Measurements from ENCODE around the gene SOCS7. TPM values are rescaled to one million over a fixed set of nuclear protein-coding genes. Genes with fewer than 3 reads are reported as not detected.

The SOCS7 gene
- total RNA-seq, 1 donor from 2014 or later: 35.3 TPM

DNA sequence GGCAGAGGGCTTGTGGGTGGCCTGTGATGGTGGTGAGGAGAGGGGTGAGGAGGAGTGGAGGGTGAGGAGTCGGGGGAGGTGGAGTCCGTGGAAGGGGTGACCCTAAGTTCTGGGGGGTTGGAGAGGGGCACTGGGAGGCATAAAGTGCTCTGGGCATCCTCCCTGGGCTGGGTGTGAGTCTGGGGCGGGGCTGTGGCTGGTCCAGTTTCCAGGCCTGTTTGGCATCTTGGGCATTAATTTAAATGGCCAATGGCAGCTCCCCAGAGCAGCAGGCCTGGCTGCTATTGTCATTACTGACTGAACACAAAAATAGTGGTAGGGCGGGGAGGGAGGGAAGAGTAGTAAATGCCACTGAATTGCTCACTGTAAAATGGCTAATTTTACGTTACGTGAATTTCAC, 68.9 kb downstream of the SOCS7 start:
- TF ChIP-seq, protein P1, sequence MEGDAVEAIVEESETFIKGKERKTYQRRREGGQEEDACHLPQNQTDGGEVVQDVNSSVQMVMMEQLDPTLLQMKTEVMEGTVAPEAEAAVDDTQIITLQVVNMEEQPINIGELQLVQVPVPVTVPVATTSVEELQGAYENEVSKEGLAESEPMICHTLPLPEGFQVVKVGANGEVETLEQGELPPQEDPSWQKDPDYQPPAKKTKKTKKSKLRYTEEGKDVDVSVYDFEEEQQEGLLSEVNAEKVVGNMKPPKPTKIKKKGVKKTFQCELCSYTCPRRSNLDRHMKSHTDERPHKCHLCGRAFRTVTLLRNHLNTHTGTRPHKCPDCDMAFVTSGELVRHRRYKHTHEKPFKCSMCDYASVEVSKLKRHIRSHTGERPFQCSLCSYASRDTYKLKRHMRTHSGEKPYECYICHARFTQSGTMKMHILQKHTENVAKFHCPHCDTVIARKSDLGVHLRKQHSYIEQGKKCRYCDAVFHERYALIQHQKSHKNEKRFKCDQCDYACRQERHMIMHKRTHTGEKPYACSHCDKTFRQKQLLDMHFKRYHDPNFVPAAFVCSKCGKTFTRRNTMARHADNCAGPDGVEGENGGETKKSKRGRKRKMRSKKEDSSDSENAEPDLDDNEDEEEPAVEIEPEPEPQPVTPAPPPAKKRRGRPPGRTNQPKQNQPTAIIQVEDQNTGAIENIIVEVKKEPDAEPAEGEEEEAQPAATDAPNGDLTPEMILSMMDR (conservative IDR thresholded peaks at IDR 0.05): no peak
- H3K27me3 Mint-ChIP-seq (ENCODE audit: low read depth): peaks cover 72% of the 10 kb centered on the region
- H3K4me1 Mint-ChIP-seq: peaks cover 43% of the 10 kb centered on the region
- H3K9me3 Mint-ChIP-seq: no peaks in the 10 kb centered on the region
- H3K27ac Mint-ChIP-seq (ENCODE audit: unreplicated experiment): no peak overlapping the region
- no peaks in the 10 kb centered on the region for H3K36me3 Mint-ChIP-seq (ENCODE audit: low read depth)
- no peak overlapping the region for H3K4me3 Mint-ChIP-seq
- no peak for DNase-seq (ENCODE audit: low read depth, low spot score)

DNA sequence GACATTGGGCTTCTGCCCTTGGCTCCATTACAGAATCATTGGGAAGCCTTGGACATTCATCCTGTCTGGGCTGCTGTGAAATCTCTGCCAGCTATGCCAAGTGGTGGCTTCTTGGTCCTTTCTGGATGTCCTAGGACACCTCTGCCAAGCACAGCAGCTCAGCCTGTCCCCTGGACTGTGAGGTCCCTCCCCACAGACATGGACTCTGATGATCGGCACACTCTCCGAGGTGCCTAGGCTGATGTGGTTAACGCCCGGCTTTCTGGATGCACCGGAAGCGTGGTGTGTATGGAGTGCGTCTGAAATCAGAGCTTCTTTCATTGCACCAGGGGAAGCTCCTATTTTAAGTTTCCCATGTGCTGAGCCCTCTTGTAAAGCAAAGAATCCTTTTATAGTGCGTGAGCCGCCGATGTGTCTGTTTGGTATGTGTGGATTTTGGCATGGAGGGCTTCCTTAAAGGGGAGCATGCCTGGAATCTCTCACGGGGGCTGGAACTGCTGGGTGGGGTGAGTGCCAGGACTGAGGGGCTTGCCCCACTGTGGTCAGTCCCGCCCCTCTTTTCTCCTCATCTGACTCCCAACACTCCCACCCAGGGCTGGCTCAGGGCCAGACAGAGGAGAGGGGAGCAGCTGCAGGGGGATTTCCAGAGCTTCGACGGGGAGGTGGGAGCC, 69.7 kb downstream of the SOCS7 start:
- peak overlapping the region; percentile 64 for H3K4me3 Mint-ChIP-seq
- DNase-seq (ENCODE audit: low read depth, low spot score): no peak
- no peak overlapping the region for H3K27ac Mint-ChIP-seq (ENCODE audit: unreplicated experiment)
- H3K9me3 Mint-ChIP-seq: no peaks in the 10 kb centered on the region
- H3K4me1 Mint-ChIP-seq: peaks cover 47% of the 10 kb centered on the region
- no peaks in the 10 kb centered on the region for H3K36me3 Mint-ChIP-seq (ENCODE audit: low read depth)
- TF ChIP-seq, protein P1 (conservative IDR thresholded peaks at IDR 0.05): no peak
- H3K27me3 Mint-ChIP-seq (ENCODE audit: low read depth): peaks cover 72% of the 10 kb centered on the region

DNA sequence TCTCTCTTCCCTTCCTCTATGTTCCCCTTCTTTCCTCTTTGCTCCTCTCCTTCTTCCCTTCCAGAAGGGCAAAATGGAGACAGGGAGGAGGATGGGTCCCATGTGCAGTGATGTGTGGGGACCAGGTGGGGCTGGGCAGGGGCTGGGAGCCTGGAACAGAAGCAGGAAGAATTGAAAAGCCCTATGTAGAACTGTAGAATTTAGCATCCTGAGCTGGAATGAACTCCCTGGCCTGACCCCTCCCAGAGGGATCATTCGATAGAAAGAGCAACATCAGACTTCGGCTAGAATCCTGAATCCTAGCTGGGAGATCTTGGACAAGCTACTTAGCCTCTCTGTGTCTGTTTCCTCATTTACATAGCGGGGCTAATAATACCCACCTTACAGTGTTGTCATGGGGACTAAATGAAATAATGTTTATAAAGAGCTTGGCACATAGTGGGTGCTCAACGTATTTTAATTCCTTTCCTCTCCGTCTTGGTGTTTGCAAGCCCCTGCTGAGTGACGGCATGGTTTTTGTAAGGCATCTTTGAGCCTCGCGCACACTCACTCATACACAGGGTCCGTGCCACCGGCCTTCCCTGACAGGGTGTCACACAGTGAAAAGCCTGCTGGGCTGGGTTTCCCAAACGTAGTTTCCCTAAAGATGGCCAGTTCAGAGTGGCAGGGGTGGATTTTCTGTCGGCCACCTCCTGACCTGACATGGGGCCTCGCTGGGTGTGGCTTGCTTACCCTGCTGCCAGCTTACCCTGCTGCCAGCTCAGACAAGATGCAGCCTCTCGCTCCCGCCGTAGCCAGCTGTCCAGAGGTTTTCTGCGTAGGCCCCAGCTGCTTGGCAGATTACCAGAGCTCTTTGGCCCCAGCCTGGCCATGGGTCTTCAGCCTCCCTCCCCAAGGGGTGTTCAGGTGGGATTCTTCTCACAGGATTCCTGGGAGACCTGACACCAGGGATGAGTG, 70.5 kb downstream of the SOCS7 start:
- H3K9me3 Mint-ChIP-seq: no peaks in the 10 kb centered on the region

DNA sequence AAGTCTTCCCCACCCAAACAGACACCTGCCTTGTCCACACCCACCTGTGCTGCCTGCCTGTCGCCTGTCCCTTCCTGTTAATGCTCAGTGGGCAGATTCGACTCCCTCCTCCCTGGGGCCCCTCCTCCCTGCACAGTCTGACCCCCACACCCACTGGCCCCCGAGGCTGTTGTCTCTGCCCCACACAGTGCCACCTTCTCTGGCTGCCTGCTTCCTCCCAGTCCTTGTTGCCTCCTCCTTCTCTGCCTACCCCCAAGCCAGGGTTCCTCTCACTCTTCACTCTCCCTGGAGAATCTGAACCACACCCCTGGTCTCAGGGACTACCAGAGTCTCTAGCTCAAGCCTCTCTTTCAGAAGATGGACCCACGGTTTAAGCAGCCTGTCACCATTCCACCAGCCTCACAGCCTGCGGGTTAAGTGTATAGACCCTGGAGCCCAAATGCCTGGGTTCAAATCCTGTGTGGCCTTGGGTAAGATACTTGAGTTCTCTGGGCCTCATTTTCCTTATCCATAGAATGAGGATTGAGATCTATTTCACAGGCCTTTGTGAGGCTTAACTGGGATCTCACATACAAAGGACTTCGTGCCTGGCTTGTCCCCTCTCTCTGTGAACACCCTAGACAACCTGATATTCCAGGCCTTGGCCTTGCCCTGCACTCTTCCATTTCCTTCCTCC, 72.8 kb downstream of the SOCS7 start:
- H3K4me1 Mint-ChIP-seq: peaks cover 37% of the 10 kb centered on the region

More for the DNA sequence above, 70.5 kb downstream of the SOCS7 start:
- Mint-ChIP-seq H3K36me3 (ENCODE audit: low read depth) (no peaks in the 10 kb centered on the region), H3K4me1 (peaks cover 42% of the 10 kb centered on the region), H3K4me3 (peak overlapping the region; percentile 64), H3K27ac (ENCODE audit: unreplicated experiment) (no peak overlapping the region), H3K27me3 (ENCODE audit: low read depth) (peaks cover 68% of the 10 kb centered on the region)
- DNase-seq (ENCODE audit: low read depth, low spot score): no peak
- TF ChIP-seq, protein P1 (conservative IDR thresholded peaks at IDR 0.05): no peak

DNA sequence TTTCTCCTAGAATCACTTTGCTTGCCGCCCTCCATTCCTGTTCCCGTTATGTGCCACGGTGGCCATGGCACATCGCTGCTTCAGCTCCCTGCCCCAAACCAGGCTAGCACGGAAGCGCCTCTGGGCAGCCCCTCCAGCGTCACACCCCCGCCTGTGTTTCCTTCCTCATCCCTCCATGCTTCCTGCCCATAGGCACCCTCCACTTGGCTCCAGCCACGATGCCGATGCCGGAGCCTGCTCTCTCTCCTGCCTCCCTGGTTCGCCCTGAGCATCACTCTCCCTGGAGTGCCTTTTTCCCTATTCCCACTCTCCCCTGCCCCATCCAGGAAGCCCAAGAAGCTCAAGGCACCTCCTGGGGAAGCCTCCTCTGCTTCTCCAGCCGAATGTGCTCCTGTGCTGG, 73.4 kb downstream of the SOCS7 start:
- Mint-ChIP-seq H3K4me3 (peak overlapping the region; percentile 64), H3K27ac (ENCODE audit: unreplicated experiment) (peak overlapping the region; percentile 45), H3K9me3 (no peaks in the 10 kb centered on the region), H3K27me3 (ENCODE audit: low read depth) (peaks cover 63% of the 10 kb centered on the region), H3K4me1 (peaks cover 43% of the 10 kb centered on the region), H3K36me3 (ENCODE audit: low read depth) (no peaks in the 10 kb centered on the region)
- DNase-seq (ENCODE audit: low read depth, low spot score): no peak
- TF ChIP-seq, protein P1 (conservative IDR thresholded peaks at IDR 0.05): no peak

More for the DNA sequence above, 72.8 kb downstream of the SOCS7 start:
- peak overlapping the region; percentile 64 for H3K4me3 Mint-ChIP-seq
- no peaks in the 10 kb centered on the region for H3K9me3 Mint-ChIP-seq
- H3K27ac Mint-ChIP-seq (ENCODE audit: unreplicated experiment): peak overlapping the region; percentile 45
- H3K36me3 Mint-ChIP-seq (ENCODE audit: low read depth): no peaks in the 10 kb centered on the region
- TF ChIP-seq, protein P1 (conservative IDR thresholded peaks at IDR 0.05): no peak
- H3K27me3 Mint-ChIP-seq (ENCODE audit: low read depth): peaks cover 64% of the 10 kb centered on the region
- no peak for DNase-seq (ENCODE audit: low read depth, low spot score)
